ENCODE data around the gene PET117.

PET117 gene

DNA sequence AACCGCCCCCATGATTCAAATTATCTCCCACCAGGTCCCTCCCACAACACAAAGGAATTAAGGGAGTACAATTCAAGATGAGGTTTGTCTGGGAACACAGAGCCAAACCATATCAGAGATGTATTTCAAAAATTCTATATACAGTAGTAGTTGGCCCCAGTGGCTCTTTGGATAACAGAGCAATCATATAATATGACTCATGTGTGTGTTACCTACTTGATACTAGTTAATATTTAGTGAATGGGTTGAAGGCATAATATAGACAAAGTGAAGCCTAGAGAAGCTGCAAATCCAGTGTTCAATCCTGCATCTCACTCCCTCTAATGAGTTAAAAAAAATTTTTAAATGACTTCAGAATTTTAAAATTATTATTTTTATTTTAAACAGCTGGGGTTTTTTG, 43.2 kb downstream of the PET117 start:
- TF ChIP-seq CREB1 (IDR thresholded peaks at IDR 0.05; ENCODE audit: low read depth) (no peak), TAF1 (IDR thresholded peaks at IDR 0.05; ENCODE audit: low read depth) (no peak), EP300 (IDR thresholded peaks at IDR 0.05; ENCODE audit: borderline replicate concordance) (no peak), EGR1 (IDR thresholded peaks at IDR 0.05) (no peak), RAD21 (IDR thresholded peaks at IDR 0.05; ENCODE audit: low read depth) (no peak), CEBPB (IDR thresholded peaks at IDR 0.05) (no peak), YY1 (IDR thresholded peaks at IDR 0.05; ENCODE audit: low read depth) (no peak), TCF12 (IDR thresholded peaks at IDR 0.05; ENCODE audit: low read depth) (no peak), TEAD4 (IDR thresholded peaks at IDR 0.05) (no peak), ZBTB7A (IDR thresholded peaks at IDR 0.05; ENCODE audit: low read depth) (no peak), FOXM1 (IDR thresholded peaks at IDR 0.05; ENCODE audit: borderline replicate concordance, low read depth) (no peak), NFIC (IDR thresholded peaks at IDR 0.05) (no peak)
- TF ChIP-seq, protein P1, sequence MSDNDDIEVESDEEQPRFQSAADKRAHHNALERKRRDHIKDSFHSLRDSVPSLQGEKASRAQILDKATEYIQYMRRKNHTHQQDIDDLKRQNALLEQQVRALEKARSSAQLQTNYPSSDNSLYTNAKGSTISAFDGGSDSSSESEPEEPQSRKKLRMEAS (IDR thresholded peaks at IDR 0.05), result no peak
- TF ChIP-seq, protein P2, sequence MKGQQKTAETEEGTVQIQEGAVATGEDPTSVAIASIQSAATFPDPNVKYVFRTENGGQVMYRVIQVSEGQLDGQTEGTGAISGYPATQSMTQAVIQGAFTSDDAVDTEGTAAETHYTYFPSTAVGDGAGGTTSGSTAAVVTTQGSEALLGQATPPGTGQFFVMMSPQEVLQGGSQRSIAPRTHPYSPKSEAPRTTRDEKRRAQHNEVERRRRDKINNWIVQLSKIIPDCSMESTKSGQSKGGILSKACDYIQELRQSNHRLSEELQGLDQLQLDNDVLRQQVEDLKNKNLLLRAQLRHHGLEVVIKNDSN (IDR thresholded peaks at IDR 0.05), result no peak
- TF ChIP-seq, protein P3, sequence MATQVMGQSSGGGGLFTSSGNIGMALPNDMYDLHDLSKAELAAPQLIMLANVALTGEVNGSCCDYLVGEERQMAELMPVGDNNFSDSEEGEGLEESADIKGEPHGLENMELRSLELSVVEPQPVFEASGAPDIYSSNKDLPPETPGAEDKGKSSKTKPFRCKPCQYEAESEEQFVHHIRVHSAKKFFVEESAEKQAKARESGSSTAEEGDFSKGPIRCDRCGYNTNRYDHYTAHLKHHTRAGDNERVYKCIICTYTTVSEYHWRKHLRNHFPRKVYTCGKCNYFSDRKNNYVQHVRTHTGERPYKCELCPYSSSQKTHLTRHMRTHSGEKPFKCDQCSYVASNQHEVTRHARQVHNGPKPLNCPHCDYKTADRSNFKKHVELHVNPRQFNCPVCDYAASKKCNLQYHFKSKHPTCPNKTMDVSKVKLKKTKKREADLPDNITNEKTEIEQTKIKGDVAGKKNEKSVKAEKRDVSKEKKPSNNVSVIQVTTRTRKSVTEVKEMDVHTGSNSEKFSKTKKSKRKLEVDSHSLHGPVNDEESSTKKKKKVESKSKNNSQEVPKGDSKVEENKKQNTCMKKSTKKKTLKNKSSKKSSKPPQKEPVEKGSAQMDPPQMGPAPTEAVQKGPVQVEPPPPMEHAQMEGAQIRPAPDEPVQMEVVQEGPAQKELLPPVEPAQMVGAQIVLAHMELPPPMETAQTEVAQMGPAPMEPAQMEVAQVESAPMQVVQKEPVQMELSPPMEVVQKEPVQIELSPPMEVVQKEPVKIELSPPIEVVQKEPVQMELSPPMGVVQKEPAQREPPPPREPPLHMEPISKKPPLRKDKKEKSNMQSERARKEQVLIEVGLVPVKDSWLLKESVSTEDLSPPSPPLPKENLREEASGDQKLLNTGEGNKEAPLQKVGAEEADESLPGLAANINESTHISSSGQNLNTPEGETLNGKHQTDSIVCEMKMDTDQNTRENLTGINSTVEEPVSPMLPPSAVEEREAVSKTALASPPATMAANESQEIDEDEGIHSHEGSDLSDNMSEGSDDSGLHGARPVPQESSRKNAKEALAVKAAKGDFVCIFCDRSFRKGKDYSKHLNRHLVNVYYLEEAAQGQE (IDR thresholded peaks at IDR 0.05; ENCODE audit: low read depth), result no peak

DNA sequence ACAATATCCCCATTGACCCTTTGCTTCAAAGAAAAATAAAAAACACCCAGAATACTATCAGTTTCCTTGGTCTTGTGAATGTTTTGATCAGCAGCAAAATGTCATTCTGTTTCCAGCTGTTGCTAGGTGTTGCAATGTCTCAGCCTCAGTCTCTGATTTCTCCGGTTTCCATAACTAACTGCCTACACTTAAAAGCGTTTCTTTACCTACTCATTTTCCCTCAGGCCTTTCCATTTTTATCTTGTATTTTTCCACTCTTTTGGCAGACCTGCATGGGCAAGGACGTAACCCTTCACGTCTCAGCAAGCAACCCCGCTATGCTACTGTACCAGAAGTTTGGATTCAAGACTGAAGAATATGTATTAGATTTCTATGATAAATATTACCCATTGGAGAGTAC, 49.4 kb downstream of the PET117 start:
- TF ChIP-seq FOXM1 (IDR thresholded peaks at IDR 0.05; ENCODE audit: borderline replicate concordance, low read depth) (no peak), EP300 (IDR thresholded peaks at IDR 0.05; ENCODE audit: borderline replicate concordance) (no peak), EGR1 (IDR thresholded peaks at IDR 0.05) (no peak), TAF1 (IDR thresholded peaks at IDR 0.05; ENCODE audit: low read depth) (no peak), NFIC (IDR thresholded peaks at IDR 0.05) (no peak), CEBPB (IDR thresholded peaks at IDR 0.05) (no peak), ZBTB7A (IDR thresholded peaks at IDR 0.05; ENCODE audit: low read depth) (no peak), RAD21 (IDR thresholded peaks at IDR 0.05; ENCODE audit: low read depth) (no peak), TEAD4 (IDR thresholded peaks at IDR 0.05) (no peak), TCF12 (IDR thresholded peaks at IDR 0.05; ENCODE audit: low read depth) (no peak), CREB1 (IDR thresholded peaks at IDR 0.05; ENCODE audit: low read depth) (no peak), YY1 (IDR thresholded peaks at IDR 0.05; ENCODE audit: low read depth) (no peak)
- TF ChIP-seq, protein P2 (IDR thresholded peaks at IDR 0.05), result no peak
- TF ChIP-seq, protein P1 (IDR thresholded peaks at IDR 0.05), result no peak
- TF ChIP-seq, protein P3 (IDR thresholded peaks at IDR 0.05; ENCODE audit: low read depth), result no peak

DNA sequence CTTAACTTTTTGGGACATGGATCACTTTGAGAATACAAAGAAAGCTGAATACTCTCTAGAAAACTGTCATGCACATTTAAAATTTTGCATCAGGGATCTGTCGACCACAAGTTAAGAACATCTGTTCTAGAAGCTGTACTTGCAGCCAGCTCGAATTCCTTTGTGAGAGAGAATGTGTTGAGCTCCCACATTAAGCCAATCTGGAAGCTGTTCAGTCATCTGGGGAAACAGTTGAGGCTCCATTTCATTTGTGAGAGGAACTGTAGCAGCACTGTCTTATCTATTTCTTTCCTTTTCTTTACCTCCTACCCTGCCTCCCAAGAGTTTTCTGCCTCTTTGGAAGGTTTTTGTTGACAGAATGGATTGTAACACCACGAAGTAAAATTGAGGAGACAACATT, 50.8 kb downstream of the PET117 start:
- TF ChIP-seq, protein P2 (IDR thresholded peaks at IDR 0.05), result no peak
- no peak for TF ChIP-seq TAF1 (IDR thresholded peaks at IDR 0.05; ENCODE audit: low read depth)

DNA sequence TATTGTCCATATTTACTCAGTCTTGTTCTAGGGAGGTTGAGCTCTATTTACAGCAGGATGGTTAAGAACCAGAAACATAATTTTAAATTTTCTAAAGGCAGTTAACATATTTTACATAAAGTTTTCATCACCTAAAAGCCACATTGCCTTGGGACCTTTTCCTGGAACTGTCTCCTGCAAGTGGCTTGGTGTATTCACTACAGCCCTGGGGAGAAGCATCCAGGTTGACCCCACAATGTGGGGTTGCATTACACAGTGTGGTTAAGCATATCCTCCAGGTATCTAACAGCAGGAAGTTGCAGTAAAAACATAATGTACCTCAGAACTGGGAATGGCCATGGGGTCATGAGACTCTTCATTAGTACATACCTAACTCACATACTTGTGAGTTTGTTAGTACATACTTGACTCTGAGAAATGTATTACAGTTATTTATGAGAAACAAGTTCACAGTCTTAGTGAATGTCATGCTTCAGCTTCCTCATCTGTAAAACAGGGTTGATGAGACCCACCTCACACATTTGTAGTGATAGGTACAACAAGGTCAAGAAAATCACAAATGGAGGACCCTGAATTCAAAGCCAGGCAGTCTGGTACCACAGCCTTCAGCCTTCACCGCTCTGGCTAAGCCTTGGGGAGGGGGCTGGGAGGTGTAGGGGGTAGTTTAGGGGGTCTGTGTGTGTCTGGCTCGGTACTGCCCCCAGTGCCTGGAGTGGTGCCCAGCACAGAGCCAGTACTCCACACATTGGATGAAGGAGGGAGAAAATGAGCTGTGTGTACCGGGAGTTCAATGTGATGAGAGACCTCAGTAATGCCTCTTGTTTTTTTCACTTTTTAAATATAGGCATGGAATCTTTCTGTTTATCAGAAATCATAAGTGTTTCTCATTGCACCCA, 52.9 kb downstream of the PET117 start:
- TF ChIP-seq ZBTB7A (IDR thresholded peaks at IDR 0.05; ENCODE audit: low read depth) (no peak), RAD21 (IDR thresholded peaks at IDR 0.05; ENCODE audit: low read depth) (no peak), NFIC (IDR thresholded peaks at IDR 0.05) (no peak), TCF12 (IDR thresholded peaks at IDR 0.05; ENCODE audit: low read depth) (no peak)

DNA sequence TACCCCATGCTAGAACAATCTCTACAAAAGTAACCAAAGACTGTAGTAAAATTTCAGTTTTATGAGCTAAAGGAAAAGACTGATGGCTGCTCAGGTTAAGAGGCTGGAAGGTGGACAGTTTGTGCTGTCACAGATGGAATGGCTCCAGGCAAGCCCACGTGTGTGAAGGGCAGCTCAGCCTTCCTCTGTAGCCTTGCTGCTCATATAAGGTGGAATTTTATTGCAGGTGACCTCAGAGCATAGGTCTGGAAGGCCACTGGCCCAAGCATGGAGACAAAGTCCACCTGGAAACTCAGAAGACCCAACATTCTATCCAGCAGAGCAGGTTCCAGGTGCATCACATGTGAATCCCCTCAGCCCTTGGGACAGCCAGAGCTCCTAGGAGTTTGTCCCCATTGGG, 53.6 kb downstream of the PET117 start:
- TF ChIP-seq, protein P1 (IDR thresholded peaks at IDR 0.05), result no peak
- no peak for TF ChIP-seq CEBPB (IDR thresholded peaks at IDR 0.05)
- TF ChIP-seq CREB1 (IDR thresholded peaks at IDR 0.05; ENCODE audit: low read depth), result no peak
- TF ChIP-seq NFIC (IDR thresholded peaks at IDR 0.05), result no peak
- no peak for TF ChIP-seq EGR1 (IDR thresholded peaks at IDR 0.05)
- no peak for TF ChIP-seq FOXM1 (IDR thresholded peaks at IDR 0.05; ENCODE audit: borderline replicate concordance, low read depth)
- no peak for TF ChIP-seq TAF1 (IDR thresholded peaks at IDR 0.05; ENCODE audit: low read depth)
- no peak for TF ChIP-seq RAD21 (IDR thresholded peaks at IDR 0.05; ENCODE audit: low read depth)
- TF ChIP-seq ZBTB7A (IDR thresholded peaks at IDR 0.05; ENCODE audit: low read depth), result no peak
